Astrocyte of the cerebellum (primary cell): Measurements from ENCODE around the gene MED13L.

Source experiments
- DNase-seq: peaks from one replicate; pipeline ENCODE4 v3.0.0-alpha.2; 2011; ENCODE audit warnings: low read depth
- H3K4me3 ChIP-seq: 2 replicates; pipeline ENCODE4 v1.5.1; 2011; ENCODE audit warnings: mild to moderate bottlenecking, low read depth, low read length, moderate library complexity
- in situ Hi-C: cut with HindIII; loops from 2 replicates; pipeline ENCODE4 v1.10.0; 2017; ENCODE audit warnings: low sequenced_read_pairs
- TF ChIP-seq, protein P1 (sequence below): IDR thresholded peaks from 2 replicates; pipeline ENCODE4 v1.5.1; 2012; ENCODE audit warnings: low read length, low read depth, moderate library complexity, mild to moderate bottlenecking; ENCODE audit errors: missing control alignments

The MED13L gene

GRCh38 chr12:116174904-116175303 is 102.6 kb downstream of the MED13L start:
- in situ Hi-C loops, result no loop called here
- TF ChIP-seq, protein P1, sequence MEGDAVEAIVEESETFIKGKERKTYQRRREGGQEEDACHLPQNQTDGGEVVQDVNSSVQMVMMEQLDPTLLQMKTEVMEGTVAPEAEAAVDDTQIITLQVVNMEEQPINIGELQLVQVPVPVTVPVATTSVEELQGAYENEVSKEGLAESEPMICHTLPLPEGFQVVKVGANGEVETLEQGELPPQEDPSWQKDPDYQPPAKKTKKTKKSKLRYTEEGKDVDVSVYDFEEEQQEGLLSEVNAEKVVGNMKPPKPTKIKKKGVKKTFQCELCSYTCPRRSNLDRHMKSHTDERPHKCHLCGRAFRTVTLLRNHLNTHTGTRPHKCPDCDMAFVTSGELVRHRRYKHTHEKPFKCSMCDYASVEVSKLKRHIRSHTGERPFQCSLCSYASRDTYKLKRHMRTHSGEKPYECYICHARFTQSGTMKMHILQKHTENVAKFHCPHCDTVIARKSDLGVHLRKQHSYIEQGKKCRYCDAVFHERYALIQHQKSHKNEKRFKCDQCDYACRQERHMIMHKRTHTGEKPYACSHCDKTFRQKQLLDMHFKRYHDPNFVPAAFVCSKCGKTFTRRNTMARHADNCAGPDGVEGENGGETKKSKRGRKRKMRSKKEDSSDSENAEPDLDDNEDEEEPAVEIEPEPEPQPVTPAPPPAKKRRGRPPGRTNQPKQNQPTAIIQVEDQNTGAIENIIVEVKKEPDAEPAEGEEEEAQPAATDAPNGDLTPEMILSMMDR, result no peak
- DNase-seq, result no peak
- H3K4me3 ChIP-seq, result no peak overlapping the region

GRCh38 chr12:116174006-116174405 is 103.5 kb downstream of the MED13L start:
- DNase-seq, result no peak
- TF ChIP-seq, protein P1, result no peak
- in situ Hi-C loops, result no loop called here
- H3K4me3 ChIP-seq, result no peak overlapping the region

DNA sequence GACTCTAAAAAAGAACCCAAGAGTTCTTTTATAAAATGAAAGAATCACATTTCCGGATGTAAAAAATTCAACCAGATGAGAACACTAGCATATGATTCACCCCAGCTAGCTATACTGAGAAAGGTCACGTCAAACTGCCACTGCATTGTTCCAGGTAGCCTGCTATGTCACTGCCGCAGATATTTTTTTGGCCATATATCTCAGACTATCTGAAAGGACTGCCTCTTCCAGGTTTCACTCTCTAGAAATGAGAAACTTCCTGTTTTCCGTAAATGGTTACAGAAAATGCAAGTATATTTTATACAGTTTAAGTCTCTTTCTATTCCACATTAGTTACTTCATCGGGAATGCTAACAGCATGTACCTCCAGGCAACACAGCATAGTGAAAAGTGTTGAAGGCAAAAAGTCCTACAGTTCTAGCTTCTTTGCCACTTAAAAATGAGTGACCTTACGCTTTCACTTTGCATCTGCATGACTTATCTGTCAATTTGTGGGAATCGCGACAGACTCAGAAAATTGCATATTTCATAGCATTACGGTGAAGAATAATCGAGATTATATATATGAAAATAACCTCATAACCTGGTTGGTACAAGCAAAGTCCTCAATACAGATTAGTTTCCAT is 105.2 kb downstream of the MED13L start:
- no peak overlapping the region for H3K4me3 ChIP-seq
- no peak for DNase-seq
- in situ Hi-C loops, result no loop called here
- TF ChIP-seq, protein P1, result no peak

- in situ Hi-C loops, result no loop called here
- DNase-seq, result no peak
- TF ChIP-seq, protein P1, result no peak
- no peak overlapping the region for H3K4me3 ChIP-seq
Measured at GRCh38 chr12:116171549-116171948, 105.9 kb downstream of the MED13L start.

DNA sequence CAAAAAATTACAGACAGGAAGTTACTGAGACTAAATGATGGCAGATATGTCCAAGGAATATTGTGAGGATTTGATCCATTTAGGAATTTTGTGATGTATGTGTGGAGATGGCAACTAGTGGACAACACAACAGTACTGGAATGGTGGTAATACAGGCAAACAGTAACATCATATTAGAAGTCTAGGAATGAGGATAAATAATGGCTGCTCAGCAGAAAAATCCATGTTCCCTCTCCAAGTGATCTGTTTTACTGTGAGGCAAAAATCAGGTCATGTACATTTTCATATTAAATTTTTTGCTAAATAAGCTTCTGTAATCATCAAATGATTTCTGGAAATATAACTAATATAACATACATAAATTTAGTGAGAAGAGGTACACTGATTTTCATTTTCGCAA is 108.4 kb downstream of the MED13L start:
- in situ Hi-C loops, result no loop called here
- TF ChIP-seq, protein P1, result no peak
- DNase-seq, result no peak
- H3K4me3 ChIP-seq, result no peak overlapping the region

GRCh38 chr12:116166306-116166705 is 111.2 kb downstream of the MED13L start:
- no peak overlapping the region for H3K4me3 ChIP-seq
- TF ChIP-seq, protein P1, result no peak
- in situ Hi-C loops, result no loop called here
- DNase-seq, result no peak

GRCh38 chr12:116165036-116165425 is 112.5 kb downstream of the MED13L start:
- DNase-seq, result no peak
- TF ChIP-seq, protein P1, result no peak
- in situ Hi-C loops, result no loop called here
- no peak overlapping the region for H3K4me3 ChIP-seq
